ENCODE results near the gene MPHOSPH8.

The MPHOSPH8 gene

GRCh38 chr13:19601749-19602725 lies 31.4 kb upstream of the MPHOSPH8 start:
- FAIRE-seq (no peak), DNase-seq (ENCODE audit: insufficient read length) (peak; percentile 73)
- no peak for TF ChIP-seq POLR2AphosphoS5 (IDR thresholded peaks at IDR 0.05; ENCODE audit: low read depth, low read length)
- TF ChIP-seq TAF1 (IDR thresholded peaks at IDR 0.05; ENCODE audit: borderline replicate concordance, low read depth, low read length), result no peak
- TF ChIP-seq POLR2A (IDR thresholded peaks at IDR 0.05; ENCODE audit: low read depth, low read length), result no peak; the same call in 1 of the 2 replicates

GRCh38 chr13:19604306-19604705 lies 29.2 kb upstream of the MPHOSPH8 start:
- TF ChIP-seq POLR2A (IDR thresholded peaks at IDR 0.05; ENCODE audit: low read depth, low read length) (no peak), TAF1 (IDR thresholded peaks at IDR 0.05; ENCODE audit: borderline replicate concordance, low read depth, low read length) (no peak), POLR2AphosphoS5 (IDR thresholded peaks at IDR 0.05; ENCODE audit: low read depth, low read length) (no peak)
- no peak for DNase-seq (ENCODE audit: insufficient read length)
- no peak for FAIRE-seq

- DNase-seq (ENCODE audit: insufficient read length) (no peak), FAIRE-seq (no peak)
- TF ChIP-seq POLR2A (IDR thresholded peaks at IDR 0.05; ENCODE audit: low read depth, low read length) (no peak), TAF1 (IDR thresholded peaks at IDR 0.05; ENCODE audit: borderline replicate concordance, low read depth, low read length) (no peak), POLR2AphosphoS5 (IDR thresholded peaks at IDR 0.05; ENCODE audit: low read depth, low read length) (no peak)
Measured at GRCh38 chr13:19605161-19605955, 28.1 kb upstream of the MPHOSPH8 start.

GRCh38 chr13:19606152-19606551 lies 27.3 kb upstream of the MPHOSPH8 start:
- no peak for TF ChIP-seq POLR2A (IDR thresholded peaks at IDR 0.05; ENCODE audit: low read depth, low read length)
- no peak for TF ChIP-seq POLR2AphosphoS5 (IDR thresholded peaks at IDR 0.05; ENCODE audit: low read depth, low read length)
- no peak for TF ChIP-seq TAF1 (IDR thresholded peaks at IDR 0.05; ENCODE audit: borderline replicate concordance, low read depth, low read length)

GRCh38 chr13:19606737-19607136 lies 26.7 kb upstream of the MPHOSPH8 start:
- FAIRE-seq (no peak), DNase-seq (ENCODE audit: insufficient read length) (no peak)
- TF ChIP-seq TAF1 (IDR thresholded peaks at IDR 0.05; ENCODE audit: borderline replicate concordance, low read depth, low read length), result no peak
- TF ChIP-seq POLR2AphosphoS5 (IDR thresholded peaks at IDR 0.05; ENCODE audit: low read depth, low read length), result no peak
- no peak for TF ChIP-seq POLR2A (IDR thresholded peaks at IDR 0.05; ENCODE audit: low read depth, low read length)

More at GRCh38 chr13:19606152-19606551, 27.3 kb upstream of the MPHOSPH8 start:
- FAIRE-seq (no peak), DNase-seq (ENCODE audit: insufficient read length) (no peak)

- no peak for TF ChIP-seq POLR2A (IDR thresholded peaks at IDR 0.05; ENCODE audit: low read depth, low read length)
- no peak for TF ChIP-seq POLR2AphosphoS5 (IDR thresholded peaks at IDR 0.05; ENCODE audit: low read depth, low read length)
- TF ChIP-seq TAF1 (IDR thresholded peaks at IDR 0.05; ENCODE audit: borderline replicate concordance, low read depth, low read length), result no peak
- FAIRE-seq (no peak), DNase-seq (ENCODE audit: insufficient read length) (no peak)
Measured at GRCh38 chr13:19607523-19608078, 25.9 kb upstream of the MPHOSPH8 start.

GRCh38 chr13:19618977-19619376 lies 14.5 kb upstream of the MPHOSPH8 start:
- no peak for TF ChIP-seq POLR2A (IDR thresholded peaks at IDR 0.05; ENCODE audit: low read depth, low read length)
- TF ChIP-seq TAF1 (IDR thresholded peaks at IDR 0.05; ENCODE audit: borderline replicate concordance, low read depth, low read length), result no peak
- no peak for TF ChIP-seq POLR2AphosphoS5 (IDR thresholded peaks at IDR 0.05; ENCODE audit: low read depth, low read length)
- no peak for FAIRE-seq
- no peak for DNase-seq (ENCODE audit: insufficient read length)

GRCh38 chr13:19622193-19622592 lies 11.3 kb upstream of the MPHOSPH8 start:
- no peak for DNase-seq (ENCODE audit: insufficient read length)

GRCh38 chr13:19624265-19624664 lies 9.2 kb upstream of the MPHOSPH8 start:
- FAIRE-seq, result no peak
- DNase-seq (ENCODE audit: insufficient read length), result no peak
- TF ChIP-seq TAF1 (IDR thresholded peaks at IDR 0.05; ENCODE audit: borderline replicate concordance, low read depth, low read length) (no peak), POLR2AphosphoS5 (IDR thresholded peaks at IDR 0.05; ENCODE audit: low read depth, low read length) (no peak), POLR2A (IDR thresholded peaks at IDR 0.05; ENCODE audit: low read depth, low read length) (no peak)

More at GRCh38 chr13:19622193-19622592, 11.3 kb upstream of the MPHOSPH8 start:
- TF ChIP-seq POLR2AphosphoS5 (IDR thresholded peaks at IDR 0.05; ENCODE audit: low read depth, low read length) (no peak), TAF1 (IDR thresholded peaks at IDR 0.05; ENCODE audit: borderline replicate concordance, low read depth, low read length) (no peak), POLR2A (IDR thresholded peaks at IDR 0.05; ENCODE audit: low read depth, low read length) (no peak)
- FAIRE-seq, result no peak

- TF ChIP-seq POLR2AphosphoS5 (IDR thresholded peaks at IDR 0.05; ENCODE audit: low read depth, low read length) (peak; percentile 53; the same call in 1 of the 2 replicates), POLR2A (IDR thresholded peaks at IDR 0.05; ENCODE audit: low read depth, low read length) (peak; percentile 70), TAF1 (IDR thresholded peaks at IDR 0.05; ENCODE audit: borderline replicate concordance, low read depth, low read length) (no peak)
- FAIRE-seq (peak; percentile 90), DNase-seq (ENCODE audit: insufficient read length) (no peak)
Measured at GRCh38 chr13:19632915-19633478, 462 bp upstream of the MPHOSPH8 start.

All from GM12892 (cell line).